ENCODE data around the gene SLC34A3. TPM values are rescaled to one million over a fixed set of nuclear protein-coding genes. Genes with fewer than 3 reads are reported as not detected.

SLC34A3 gene
- total and polyA plus RNA-seq, 2 donors (not counting 1 experiment from before 2014, with no cell fraction given), result not detected

DNA sequence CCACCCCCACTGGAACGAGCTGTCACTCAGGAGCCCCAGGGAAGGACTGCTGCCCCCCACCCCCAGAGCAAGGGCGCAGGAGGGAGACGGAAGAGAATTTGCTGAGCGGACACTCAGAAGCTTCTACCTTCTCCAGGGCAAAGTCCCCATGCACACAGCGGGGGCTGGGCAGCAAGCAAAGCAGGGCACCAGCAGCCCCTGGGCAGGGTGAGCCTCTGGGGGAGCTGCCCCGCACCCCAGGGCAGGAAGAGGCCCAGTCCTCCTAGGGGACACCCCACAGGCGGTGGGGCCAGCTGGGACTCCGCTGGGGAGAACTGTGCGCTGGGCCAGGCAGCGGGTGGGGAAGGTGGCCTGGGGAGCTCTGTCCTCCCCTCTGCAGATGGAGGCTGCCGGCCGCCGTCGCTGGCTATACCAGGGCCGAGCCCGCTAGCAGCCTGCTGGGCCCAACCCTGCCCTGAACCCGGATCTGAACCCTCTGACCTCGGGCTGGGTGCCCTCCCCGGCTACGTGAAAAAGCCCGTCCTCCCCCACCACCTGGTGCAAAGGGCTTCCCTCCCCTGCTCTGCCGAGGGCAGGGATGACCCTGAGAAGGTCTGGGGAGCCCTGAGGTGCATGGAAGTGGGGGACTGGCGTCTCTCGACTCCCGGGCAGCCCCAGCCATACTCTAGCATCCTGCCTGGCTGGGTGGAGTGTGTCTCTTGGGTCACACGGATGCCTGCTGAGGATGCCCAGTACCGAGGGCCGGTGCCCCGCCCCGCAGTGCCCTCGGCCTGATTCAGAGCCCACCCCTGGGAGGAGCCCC is 597 bp upstream of the SLC34A3 start:
- H3K4me3 ChIP-seq (ENCODE audit: control extremely low read depth in 1 of 5, extremely low read depth in 1 of 5, insufficient read depth in 1 of 5, low read depth in 2 of 5, low read length in 4 of 5), result no peak overlapping the region
- 66% methylated on average over 27 of the region's 31 CpGs for WGBS (ENCODE audit: insufficient coverage)
- TF ChIP-seq EZH2 (IDR thresholded peaks at IDR 0.05; ENCODE audit: borderline replicate concordance, insufficient read depth, low read depth, low read length, poor library complexity, severe bottlenecking) (no peak), CTCF (IDR thresholded peaks at IDR 0.05) (no peak)
- ATAC-seq (ENCODE audit: low read depth) (no peak), DNase-seq (no peak)
- peaks cover 13% of the 10 kb centered on the region for H3K4me1 Mint-ChIP-seq
- no peak overlapping the region for H3K4me3 Mint-ChIP-seq
- peaks cover 14 to 20% of the 10 kb centered on the region in 2 donors for H3K4me1 ChIP-seq (ENCODE audit: control insufficient read depth in 2 of 2, insufficient read depth in 2 of 2, low read length in 2 of 2)
- no peaks in the 10 kb centered on the region for H3K9me3 ChIP-seq (ENCODE audit: control extremely low read depth in 1 of 3, control insufficient read depth in 2 of 3, insufficient read depth in 1 of 3, low read length in 2 of 3)
- H3K79me2 ChIP-seq (ENCODE audit: control insufficient read depth, insufficient read depth, low read length), result no peaks in the 10 kb centered on the region
- intact Hi-C loops (cut with micrococcal nuclease), result no loop called here
- H3K27me3 ChIP-seq (replicated peaks in 1 of 4; ENCODE audit: control extremely low read depth in 1 of 4, control insufficient read depth in 3 of 4, insufficient read depth in 4 of 4, low read length in 3 of 4), result peaks cover 0 to 38% (median 2%) of the 10 kb centered on the region in 4 experiments
- H3K27me3 Mint-ChIP-seq, result peaks cover 4% of the 10 kb centered on the region
- no peaks in the 10 kb centered on the region for H3K36me3 ChIP-seq (replicated peaks in 1 of 2; ENCODE audit: control extremely low read depth in 1 of 2, control insufficient read depth in 1 of 2, extremely low read depth in 1 of 2, insufficient read depth in 2 of 2, low read length in 1 of 2)
- H3K9me3 Mint-ChIP-seq (ENCODE audit: insufficient read depth), result no peaks in the 10 kb centered on the region
- H4K20me1 ChIP-seq (ENCODE audit: control insufficient read depth, insufficient read depth, low read length, poor library complexity, severe bottlenecking), result no peaks in the 10 kb centered on the region
- H3K9ac ChIP-seq (ENCODE audit: low read length), result no peak overlapping the region
- ChIA-PET POLR2A (no interaction called here), CTCF (interaction anchor here (0.9 to 1.2 kb wide), 2 partner anchors 112 to 134 kb away, joined by 3 to 4 read pairs; no protein-coding TSS in a partner anchor)
- H2AFZ ChIP-seq (ENCODE audit: insufficient read depth, low read depth, low read length, poor library complexity, severe bottlenecking), result no peak overlapping the region
- H3K27ac ChIP-seq (ENCODE audit: low read length in 2 of 2), result no peak overlapping the region
- H3K27ac Mint-ChIP-seq, result no peak overlapping the region
- no peak overlapping the region for H3K4me2 ChIP-seq (replicated peaks; ENCODE audit: low read depth, low read length, poor library complexity, severe bottlenecking)

- Mint-ChIP-seq H3K9me3 (ENCODE audit: insufficient read depth) (no peaks in the 10 kb centered on the region), H3K27me3 (peaks cover 4% of the 10 kb centered on the region), H3K4me3 (no peak overlapping the region), H3K4me1 (peaks cover 21% of the 10 kb centered on the region), H3K27ac (no peak overlapping the region)
- Histone ChIP-seq H3K27me3 (replicated peaks in 1 of 4; ENCODE audit: control extremely low read depth in 1 of 4, control insufficient read depth in 3 of 4, insufficient read depth in 4 of 4, low read length in 3 of 4) (peaks cover 0 to 36% (median 2%) of the 10 kb centered on the region in 4 experiments), H3K9ac (ENCODE audit: low read length) (no peak overlapping the region), H3K27ac (ENCODE audit: low read length in 2 of 2) (no peak overlapping the region), H3K79me2 (ENCODE audit: control insufficient read depth, insufficient read depth, low read length) (peaks cover 4% of the 10 kb centered on the region), H2AFZ (ENCODE audit: insufficient read depth, low read depth, low read length, poor library complexity, severe bottlenecking) (no peak overlapping the region), H3K4me2 (replicated peaks; ENCODE audit: low read depth, low read length, poor library complexity, severe bottlenecking) (no peak overlapping the region), H3K4me3 (ENCODE audit: control extremely low read depth in 1 of 5, extremely low read depth in 1 of 5, insufficient read depth in 1 of 5, low read depth in 2 of 5, low read length in 4 of 5) (no peak overlapping the region), H3K36me3 (replicated peaks in 1 of 2; ENCODE audit: control extremely low read depth in 1 of 2, control insufficient read depth in 1 of 2, extremely low read depth in 1 of 2, insufficient read depth in 2 of 2, low read length in 1 of 2) (no peaks in the 10 kb centered on the region), H4K20me1 (ENCODE audit: control insufficient read depth, insufficient read depth, low read length, poor library complexity, severe bottlenecking) (no peaks in the 10 kb centered on the region), H3K9me3 (ENCODE audit: control extremely low read depth in 1 of 3, control insufficient read depth in 2 of 3, insufficient read depth in 1 of 3, low read length in 2 of 3) (peaks cover 0 to 3% (median 0%) of the 10 kb centered on the region in 3 donors), H3K4me1 (ENCODE audit: control insufficient read depth in 2 of 2, insufficient read depth in 2 of 2, low read length in 2 of 2) (peaks cover 27 to 32% of the 10 kb centered on the region in 2 donors)
- 94% methylated on average over 21 of the region's 23 CpGs for WGBS (ENCODE audit: insufficient coverage)
- no peak for DNase-seq
- intact Hi-C loops (cut with micrococcal nuclease), result no loop called here
- ChIA-PET CTCF (interaction anchor here (0.9 to 1.2 kb wide), 2 partner anchors 113 to 136 kb away, joined by 3 to 4 read pairs; no protein-coding TSS in a partner anchor), POLR2A (no interaction called here)
- TF ChIP-seq EZH2 (IDR thresholded peaks at IDR 0.05; ENCODE audit: borderline replicate concordance, insufficient read depth, low read depth, low read length, poor library complexity, severe bottlenecking) (no peak), CTCF (IDR thresholded peaks at IDR 0.05) (no peak)
- no peak for ATAC-seq (ENCODE audit: low read depth)
Observed at GRCh38 chr9:137231372-137232039, 805 bp downstream of the SLC34A3 start.

All from B cell (primary cell).